ENCODE data around the gene SLC26A1. TPM values are rescaled to one million over a fixed set of nuclear protein-coding genes. Genes with fewer than 3 reads are reported as not detected.

Gene SLC26A1
- total RNA-seq, 4 donors from 2014 or later: 0.20 to 0.30 (median 0.21) TPM; not detected in 1

DNA sequence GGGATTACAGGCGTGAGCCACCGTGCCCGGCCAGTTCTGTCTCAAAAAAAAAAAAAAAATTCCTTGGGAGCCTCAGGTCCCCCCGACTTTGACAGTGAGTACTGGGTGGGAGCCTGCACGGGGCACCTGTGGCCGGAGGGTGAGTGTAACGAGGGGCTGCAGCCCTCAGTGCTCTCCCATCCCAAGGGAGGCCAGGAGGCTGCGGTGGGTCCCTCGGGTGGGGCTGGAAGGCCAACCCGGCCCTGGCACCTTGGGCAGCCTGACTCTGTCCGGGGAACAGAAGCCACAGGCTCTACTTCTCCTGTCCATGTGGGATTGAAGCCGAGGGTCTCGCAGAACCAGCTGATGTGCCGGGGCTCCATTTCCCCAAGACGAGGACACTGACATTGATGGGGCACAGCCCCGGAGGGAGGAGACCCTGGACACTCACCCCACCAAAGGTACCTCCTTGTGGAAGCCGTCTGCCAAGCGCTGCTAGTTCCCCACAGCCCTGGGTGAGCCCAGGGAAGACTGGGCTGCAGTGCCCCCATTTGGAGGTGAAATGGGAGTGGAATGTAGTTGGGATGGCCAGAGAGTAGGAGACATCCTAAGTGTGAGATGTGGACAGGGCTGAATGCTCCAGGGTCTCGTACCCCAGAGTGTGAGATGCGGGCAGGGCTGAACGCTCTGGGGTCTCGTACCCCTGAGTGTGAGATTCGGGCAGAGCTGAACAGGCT lies 2.3 kb upstream of the SLC26A1 start:
- TF ChIP-seq CTCF (IDR thresholded peaks at IDR 0.05) (no peak), POLR2A (IDR thresholded peaks at IDR 0.05) (no peak), EP300 (IDR thresholded peaks at IDR 0.05) (no peak)
- Histone ChIP-seq H3K4me1 (peaks cover 0 to 34% (median 12%) of the 10 kb centered on the region in 4 donors), H3K4me3 (no peak overlapping the region), H3K27ac (no peak overlapping the region), H3K27me3 (peaks cover 0 to 30% of the 10 kb centered on the region in 2 donors), H3K36me3 (peaks cover 0 to 20% (median 0%) of the 10 kb centered on the region in 3 donors), H3K9me3 (no peaks in the 10 kb centered on the region)
- DNase-seq (ENCODE audit: low spot score in 2 of 2): no peak
- WGBS, 2 donors: 91% methylated on average over 16 to 22 of the region's 23 CpGs

GRCh38 chr4:992297-993110 lies 700 bp downstream of the SLC26A1 start:
- 55 to 58% methylated on average over 14 to 24 of the region's 25 CpGs for WGBS, 2 donors
- DNase-seq (ENCODE audit: low spot score in 2 of 2): no peak
- Histone ChIP-seq H3K27ac (peak overlapping the region in 2 of 4 donors; percentile 47 to 75), H3K4me1 (peaks cover 0 to 33% (median 12%) of the 10 kb centered on the region in 4 donors), H3K36me3 (peaks cover 0 to 45% (median 0%) of the 10 kb centered on the region in 3 donors), H3K27me3 (peaks cover 0 to 13% of the 10 kb centered on the region in 2 donors), H3K4me3 (peak overlapping the region in 2 of 4 donors; percentile 9 to 11), H3K9me3 (no peaks in the 10 kb centered on the region)
- TF ChIP-seq EP300 (IDR thresholded peaks at IDR 0.05): no peak
- no peak for TF ChIP-seq CTCF (IDR thresholded peaks at IDR 0.05)
- no peak for TF ChIP-seq POLR2A (IDR thresholded peaks at IDR 0.05)

- Histone ChIP-seq H3K27ac (peak overlapping the region in 2 of 4 donors; percentile 47 to 53), H3K27me3 (peaks cover 0 to 8% of the 10 kb centered on the region in 2 donors), H3K4me3 (no peak overlapping the region), H3K4me1 (peaks cover 0 to 29% (median 9%) of the 10 kb centered on the region in 4 donors), H3K36me3 (peaks cover 0 to 45% (median 0%) of the 10 kb centered on the region in 3 donors), H3K9me3 (no peaks in the 10 kb centered on the region)
- 93 to 94% methylated on average over 37 to 44 of the region's 50 CpGs for WGBS, 2 donors
- TF ChIP-seq CTCF (IDR thresholded peaks at IDR 0.05) (no peak), POLR2A (IDR thresholded peaks at IDR 0.05) (no peak), EP300 (IDR thresholded peaks at IDR 0.05) (no peak)
- no peak for DNase-seq (ENCODE audit: low spot score in 2 of 2)
These were observed 1.5 kb downstream of the SLC26A1 start for GRCh38 chr4:991451-992296.

DNA sequence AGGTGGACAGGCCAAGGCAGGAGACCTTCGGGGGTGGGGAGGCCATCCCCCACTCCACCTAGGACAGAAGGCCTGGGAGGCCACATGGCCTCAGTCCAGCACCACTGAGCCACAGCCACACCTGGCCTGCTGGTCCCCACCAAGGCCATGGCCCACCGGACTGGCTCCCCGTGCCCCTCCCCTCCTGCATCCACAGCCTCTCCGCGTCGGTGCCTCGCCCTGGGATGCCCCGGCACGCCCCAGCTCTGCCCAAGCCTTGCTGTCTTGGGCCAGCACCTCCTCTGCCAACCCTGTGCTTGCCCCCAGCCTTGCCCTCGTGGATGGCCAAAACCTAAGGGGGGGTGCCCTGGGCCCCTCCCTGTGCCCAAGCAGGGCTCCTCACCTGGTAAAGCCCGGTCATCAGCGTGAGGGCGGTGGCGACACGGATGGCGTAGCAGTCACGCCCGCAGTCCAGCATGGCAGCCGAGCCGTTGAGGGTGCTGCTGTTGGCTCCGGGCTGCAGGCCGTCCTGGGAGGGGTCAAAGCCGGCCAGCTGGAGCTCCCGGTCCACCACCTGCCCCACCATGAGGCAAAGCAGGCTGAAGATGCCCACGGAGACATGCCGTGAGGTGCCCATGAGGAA lies 2.3 kb downstream of the SLC26A1 start:
- no peak overlapping the region for H3K4me3 ChIP-seq
- 88 to 95% methylated on average over 12 to 25 of the region's 26 CpGs for WGBS, 2 donors
- peaks cover 0 to 31% (median 11%) of the 10 kb centered on the region in 4 donors for H3K4me1 ChIP-seq
- TF ChIP-seq POLR2A (IDR thresholded peaks at IDR 0.05) (no peak), EP300 (IDR thresholded peaks at IDR 0.05) (no peak), CTCF (IDR thresholded peaks at IDR 0.05) (no peak)
- H3K27me3 ChIP-seq: no peaks in the 10 kb centered on the region
- peaks cover 0 to 45% (median 0%) of the 10 kb centered on the region in 3 donors for H3K36me3 ChIP-seq
- no peaks in the 10 kb centered on the region for H3K9me3 ChIP-seq
- no peak overlapping the region for H3K27ac ChIP-seq
- no peak for DNase-seq (ENCODE audit: low spot score in 2 of 2)

Measured in tibial nerve (tissue), 4 donors.